Astrocyte of the hippocampus (primary cell): Measurements from ENCODE around the gene AGXT.

Experiments used
- DNase-seq: peaks from one replicate; pipeline ENCODE4 v3.0.0; 2011; ENCODE audit warnings: low read depth, low spot score

Gene AGXT

DNA sequence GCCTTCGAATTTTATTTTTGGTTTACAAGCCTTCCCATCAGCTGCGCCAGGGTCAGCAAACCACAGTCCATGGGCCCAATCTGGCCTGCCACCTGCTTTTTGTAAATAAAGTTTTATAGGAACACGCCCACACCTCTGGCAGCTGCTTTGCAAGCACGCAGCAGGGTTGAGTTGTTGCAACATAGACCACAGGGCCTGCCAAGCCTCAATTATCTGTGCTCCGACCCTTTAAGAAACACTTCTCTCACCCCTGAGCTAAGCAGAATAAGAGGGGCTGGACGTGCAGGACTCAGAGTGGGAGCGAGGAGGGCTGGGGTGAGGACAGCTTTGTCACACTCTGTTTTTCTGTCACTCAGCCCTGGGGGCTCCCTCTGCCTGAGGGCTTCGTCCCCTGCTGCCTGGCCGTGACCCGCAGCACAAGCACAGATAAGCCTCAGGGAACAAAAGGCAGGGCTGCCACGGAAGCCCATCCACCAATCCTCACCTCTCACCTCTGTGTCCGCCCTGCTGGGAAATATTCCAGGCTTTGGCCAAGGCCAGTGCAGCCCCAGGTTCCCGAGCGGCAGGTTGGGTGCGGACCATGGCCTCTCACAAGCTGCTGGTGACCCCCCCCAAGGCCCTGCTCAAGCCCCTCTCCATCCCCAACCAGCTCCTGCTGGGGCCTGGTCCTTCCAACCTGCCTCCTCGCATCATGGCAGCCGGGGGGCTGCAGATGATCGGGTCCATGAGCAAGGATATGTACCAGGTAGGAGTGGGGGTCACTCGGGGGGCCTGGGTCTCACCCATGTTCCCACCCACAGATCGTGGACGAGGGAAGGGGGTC lies at the start of gene AGXT:
Gene AGXT (plus strand): TSS at position 539 of the 823 bp plus-strand sequence. CDS start 42 bp downstream, at position 581.
- DNase-seq = no peak

DNA sequence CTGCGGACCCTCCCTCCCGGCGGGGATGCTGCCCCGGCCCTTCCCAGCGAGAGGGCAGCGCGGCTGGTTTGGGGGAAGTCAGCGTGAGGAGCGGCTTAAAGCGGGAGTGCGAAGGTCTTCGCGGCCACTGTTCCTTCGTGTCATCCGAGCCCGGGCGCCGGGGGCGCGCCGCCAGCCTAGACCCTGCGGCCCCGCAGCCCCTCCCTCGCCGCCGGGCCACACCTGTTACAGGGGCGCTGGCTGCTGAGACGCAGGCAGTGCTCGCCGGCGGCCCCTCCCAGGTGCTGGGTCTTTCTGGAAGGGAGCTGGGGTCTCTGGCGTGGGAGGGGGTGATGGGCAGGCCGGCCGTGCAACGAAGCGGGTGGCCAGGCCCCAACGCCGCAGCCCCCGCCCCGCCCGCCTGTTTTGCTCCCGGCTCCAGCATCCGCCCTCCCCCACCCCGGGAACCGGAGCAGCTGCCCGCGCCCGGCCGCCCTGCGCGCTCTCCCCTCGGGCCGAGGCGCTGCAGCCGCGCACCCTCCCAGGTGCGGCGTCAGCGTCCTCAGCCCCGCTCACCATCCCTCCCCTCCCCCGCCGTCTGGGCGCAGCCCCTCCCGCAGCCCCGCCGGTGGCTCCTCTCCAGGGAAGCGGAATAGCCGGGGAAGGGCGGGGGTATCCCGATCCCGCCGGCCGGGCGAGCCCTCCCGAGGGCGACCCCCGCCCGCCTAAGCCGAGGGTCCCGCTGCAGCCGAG lies 49.3 kb upstream of the AGXT start:
- peak; percentile 34 for DNase-seq

DNA sequence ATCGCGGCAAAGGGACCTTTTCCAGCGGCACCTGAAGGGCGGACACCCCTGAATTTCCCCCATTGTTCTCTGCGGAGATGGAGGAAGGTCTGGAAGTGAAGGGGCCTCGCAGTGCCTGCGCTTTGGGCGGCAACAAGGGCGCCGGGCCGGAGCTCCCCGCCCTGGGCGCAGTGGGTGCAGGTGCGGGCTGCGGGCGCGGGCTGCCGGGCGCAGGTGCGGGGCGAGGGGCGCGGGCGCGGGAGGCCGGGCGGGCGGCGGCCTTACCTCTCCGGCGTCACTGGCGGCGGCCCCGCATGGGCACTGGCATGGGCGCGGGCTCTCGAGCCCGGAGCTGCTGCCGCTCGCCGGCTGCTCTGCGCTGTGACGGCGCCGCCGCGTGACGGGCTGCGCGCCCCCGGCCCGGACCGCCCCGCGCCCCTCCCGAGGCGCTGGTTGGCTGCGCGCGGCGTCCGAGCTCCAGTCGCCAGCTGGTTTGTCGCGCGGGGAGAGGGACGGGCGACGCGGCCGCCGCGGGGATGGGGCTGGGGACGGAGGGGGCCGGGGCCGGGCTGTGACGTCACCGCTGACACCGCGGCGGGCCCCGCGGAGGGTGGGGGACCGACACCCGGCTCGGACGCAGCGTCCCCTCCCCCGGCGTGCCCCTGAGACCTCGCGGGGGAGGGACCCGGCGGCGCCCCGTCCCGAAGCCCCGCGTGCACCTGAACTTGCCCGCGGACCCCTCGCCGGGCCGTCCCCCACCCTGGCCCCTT lies 48.6 kb upstream of the AGXT start, which contains the start of gene KIF1A:
Gene KIF1A (minus strand): TSS at position 362 of the 749 bp plus-strand sequence. CDS start 22,467 bp downstream, outside the sequence.
- peak; percentile 63 for DNase-seq

DNA sequence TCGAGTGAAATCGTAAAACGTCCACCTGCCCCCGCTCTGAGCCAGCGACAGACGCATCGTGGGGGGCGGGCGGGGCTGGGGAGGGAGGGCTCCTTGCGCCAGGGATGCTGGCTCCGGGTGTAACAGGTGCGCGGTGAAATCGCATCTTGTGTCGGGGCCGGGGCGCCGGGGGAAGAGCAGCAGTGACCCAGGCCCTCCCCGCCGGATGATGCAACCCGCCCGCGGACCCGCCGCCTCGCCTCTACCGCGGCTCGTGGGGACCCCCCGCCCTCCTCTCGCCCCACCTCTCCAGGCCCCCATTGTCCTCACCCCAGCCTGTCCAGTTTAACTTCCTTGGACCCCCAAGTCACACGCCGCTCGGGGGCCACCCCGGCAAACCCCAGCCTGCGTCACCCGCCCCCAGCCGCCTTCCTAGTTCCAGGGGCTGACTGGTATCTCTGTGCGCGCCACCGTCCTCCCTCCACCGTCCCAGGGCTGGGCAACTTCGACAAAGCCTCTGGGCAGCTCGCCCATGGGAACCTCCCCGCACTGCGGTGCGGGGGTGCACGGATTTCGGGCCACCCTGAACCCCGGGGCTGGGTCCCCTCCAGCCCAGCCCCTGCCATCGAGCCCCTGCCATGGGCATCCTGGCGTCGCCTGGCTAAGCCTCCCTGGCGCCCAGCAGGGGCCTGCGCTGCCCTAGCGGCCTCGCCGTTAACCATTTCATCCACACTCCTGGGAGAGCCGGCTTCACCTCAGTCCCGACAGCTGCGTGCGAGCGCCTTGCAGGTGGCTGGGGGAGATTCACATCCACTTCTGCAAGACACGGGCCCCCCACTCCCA lies 47.8 kb upstream of the AGXT start:
- DNase-seq = peak; percentile 45

DNA sequence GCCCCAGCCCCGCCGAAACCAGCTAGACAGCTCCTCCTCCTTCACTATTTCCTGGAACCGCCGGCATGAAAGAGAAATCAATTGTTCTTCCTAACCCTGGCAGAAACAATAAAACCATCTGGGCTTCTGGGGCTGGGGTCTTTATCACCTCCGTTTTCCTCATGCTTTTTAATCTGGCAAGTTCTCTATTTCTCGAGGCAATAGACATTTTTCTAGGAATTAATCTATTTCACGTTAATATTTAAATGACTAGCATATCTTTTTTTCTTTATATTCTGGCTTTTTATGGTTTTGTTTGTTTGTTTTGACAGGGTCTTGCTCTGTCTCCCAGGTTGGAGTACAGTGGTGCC lies 47.2 kb upstream of the AGXT start:
- no peak for DNase-seq

DNA sequence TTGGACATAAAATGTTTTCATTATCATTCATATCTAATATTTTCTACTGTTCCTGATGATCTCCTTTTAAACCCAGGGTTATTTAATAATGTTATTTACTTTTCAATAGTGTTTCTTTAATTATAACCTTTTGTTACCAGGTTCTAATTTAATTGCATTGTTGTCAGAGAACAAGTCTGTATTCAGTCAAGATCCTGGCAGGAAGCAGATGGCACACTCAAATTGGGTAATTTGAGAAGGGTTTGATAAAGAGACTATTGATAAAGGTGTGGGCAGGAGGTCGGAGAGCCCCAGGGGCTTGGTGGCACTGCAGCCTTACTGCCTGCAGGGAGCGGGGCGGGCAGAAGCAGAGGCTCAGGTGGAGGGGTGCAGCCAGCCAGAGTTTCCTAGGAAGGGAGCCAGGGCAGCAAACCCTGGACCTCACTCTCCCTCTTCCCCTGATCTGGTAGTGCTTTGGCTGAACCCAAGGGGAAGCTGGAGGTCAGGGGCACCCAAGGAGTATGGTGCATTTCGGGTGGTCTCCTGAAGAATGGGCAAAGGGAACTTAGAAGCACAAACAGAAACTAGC lies 46.3 kb upstream of the AGXT start:
- DNase-seq = no peak

DNA sequence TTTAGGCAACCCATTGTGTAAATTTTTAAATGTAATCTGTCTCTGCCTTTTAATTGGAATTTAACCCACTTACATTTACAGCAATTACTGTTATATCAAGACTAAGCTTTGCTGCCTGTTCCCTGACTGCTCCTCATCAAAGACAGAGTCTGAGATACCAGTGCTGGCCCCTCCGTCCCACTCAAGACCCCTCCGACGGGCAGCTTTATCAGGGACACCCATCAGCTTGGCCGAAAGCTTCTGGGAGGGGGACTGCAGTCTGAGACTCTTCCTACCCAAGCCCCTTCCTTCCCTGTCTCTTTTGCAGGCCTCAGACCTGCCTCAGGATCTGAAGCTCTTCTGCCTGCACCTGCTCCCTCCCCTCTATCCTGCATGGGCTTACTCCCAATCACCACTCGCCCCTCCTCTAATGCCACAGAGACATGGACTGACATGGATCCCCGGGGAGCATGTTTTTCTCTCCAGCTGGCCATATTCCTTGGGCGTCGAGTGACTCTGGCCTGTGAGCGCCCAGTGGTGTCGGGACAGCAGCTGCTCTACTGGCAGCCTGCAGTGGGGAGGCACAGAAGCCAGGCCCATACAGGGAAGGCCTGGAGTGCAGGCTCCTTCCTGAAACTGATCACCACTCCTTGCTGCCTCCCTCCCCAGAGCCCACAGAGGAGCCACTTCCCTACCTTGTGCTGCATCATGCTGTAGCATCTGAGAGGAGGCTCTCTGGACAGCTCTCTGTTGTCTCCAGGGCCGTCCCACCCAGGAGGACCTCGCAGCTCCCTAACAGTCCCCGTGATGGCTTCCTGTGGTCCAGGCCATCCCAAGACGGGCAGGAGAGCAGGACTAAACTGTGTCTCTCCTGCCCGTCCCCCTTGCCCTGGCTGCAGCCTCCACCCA lies 44.9 kb upstream of the AGXT start:
- DNase-seq = no peak

DNA sequence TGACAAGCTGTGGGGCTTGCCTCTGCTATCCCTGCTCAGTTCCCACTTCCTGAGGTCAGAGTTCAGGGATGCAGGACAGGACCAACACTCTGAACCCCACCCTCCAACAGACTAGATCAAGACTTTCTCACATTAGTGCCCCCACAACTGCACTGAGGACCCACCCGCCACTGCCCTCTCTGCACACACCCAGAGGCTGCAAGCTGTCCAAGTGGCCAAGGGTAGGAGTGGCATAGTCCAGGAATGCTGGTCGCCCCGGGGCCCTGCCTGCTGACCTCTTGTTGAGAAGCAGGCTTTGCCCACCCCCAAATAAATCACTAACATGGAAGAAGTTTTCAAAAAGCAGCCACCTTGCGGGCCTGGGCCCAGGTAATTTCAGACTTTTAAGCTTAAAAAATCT lies 43.1 kb upstream of the AGXT start:
- DNase-seq = no peak

DNA sequence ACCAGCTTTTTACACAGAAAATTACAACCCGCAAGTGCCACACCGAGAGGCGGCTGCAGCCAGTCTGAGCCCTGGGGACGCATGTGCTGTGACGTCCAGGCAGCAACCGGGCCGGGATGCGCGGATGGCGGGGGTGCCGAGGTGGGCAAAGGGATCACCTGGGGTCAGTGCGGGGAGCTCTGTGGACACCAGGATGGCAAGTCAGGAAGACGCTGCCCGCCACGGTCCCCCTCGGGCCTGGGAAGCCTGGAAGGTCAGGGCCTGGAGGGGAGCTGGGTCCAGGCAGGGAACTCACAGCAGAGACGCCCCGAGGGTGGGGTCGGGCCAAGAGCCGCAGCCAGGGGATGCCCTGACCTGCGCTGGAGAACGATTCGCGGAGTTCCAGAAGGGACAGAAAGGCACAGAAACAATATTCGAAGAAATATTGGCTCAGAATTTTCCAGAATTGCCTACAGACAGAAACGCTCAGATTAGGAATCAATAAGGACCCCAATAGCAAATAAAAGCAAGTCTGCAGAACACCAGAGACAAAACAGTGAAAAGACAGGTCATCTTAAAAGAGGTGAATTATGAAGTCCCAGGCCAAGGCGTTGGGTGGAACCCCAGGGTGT lies 36.9 kb upstream of the AGXT start:
- no peak for DNase-seq

DNA sequence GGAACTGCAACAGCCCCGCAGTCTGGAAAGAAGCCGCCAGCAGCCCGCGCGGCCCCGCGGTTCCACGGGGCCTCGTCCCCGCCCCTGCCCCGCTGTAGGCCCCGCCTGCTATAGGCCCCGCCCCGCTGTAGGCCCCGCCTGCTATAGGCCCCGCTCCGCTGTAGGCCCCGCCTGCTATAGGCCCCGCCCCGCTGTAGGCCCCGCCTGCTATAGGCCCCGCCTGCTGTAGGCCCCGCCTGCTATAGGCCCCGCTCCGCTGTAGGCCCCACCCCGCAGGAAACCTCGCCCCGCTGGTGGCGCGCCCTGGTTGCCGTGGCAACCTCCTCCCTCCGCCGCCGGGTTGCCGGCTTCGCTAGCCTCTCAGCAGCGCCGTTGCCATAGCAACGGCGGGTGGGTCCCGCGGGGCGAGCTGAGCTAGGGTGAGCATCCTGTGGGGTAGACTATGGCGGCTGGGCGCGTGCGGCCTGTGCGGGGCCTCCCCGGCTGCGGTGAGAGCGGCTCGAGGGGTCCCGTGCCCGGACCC lies 36.4 kb upstream of the AGXT start:
- peak; percentile 96 for DNase-seq

DNA sequence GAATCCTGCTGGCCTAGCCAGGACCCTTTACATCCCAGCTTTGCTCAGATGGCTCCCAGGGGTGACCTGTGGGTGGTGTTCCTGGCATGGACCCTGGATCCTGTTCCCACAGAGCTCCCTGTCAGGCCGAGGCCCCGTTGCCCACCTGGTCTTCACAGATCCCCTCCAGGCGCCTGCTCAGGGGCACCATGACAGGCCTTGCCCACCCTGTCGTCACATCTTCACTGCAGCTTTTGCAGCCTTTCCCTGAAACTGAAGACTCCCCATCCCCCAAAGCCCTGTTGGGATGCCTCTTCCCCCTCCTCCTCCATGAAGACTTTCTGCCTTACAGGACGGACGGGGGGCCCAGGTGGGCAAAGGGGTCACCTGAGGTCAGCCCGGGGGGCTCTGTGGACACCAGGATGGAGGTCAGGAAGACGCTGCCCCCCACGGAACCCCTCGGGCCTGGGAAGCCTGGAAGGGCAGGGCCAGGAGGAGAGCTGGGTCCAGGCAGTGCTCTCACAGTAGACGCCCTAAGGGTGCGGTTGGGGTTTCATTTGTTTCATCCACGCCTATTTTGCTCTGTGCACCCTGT lies 35.6 kb upstream of the AGXT start:
- DNase-seq = no peak

DNA sequence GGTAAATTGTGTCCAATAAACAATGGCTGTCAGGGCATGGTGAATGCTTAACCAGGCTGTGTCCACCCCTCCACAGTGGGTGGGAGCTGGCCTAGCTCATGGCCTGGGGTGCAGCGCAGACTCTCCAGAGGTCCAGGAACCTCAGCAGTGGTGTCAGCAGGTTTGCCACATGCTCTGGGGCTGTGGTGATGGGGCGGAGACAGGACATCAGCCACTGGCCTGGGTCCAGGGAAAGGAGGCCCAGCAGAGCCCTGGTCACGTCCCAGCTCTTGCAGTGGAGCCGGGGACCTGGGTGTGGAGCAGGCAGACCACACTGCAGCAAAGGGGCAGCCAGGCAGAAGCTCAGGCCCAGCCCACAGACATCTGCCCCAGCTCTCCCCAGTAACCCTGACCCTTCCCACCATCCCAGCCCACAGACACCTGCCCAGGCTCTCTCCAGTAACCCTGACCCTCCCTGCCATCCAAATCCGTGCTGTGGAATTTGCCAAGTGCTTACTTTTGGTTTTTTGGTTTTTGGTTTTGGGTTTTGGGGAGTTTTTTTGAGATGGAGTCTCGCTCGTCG lies 34.8 kb upstream of the AGXT start:
- DNase-seq = no peak

DNA sequence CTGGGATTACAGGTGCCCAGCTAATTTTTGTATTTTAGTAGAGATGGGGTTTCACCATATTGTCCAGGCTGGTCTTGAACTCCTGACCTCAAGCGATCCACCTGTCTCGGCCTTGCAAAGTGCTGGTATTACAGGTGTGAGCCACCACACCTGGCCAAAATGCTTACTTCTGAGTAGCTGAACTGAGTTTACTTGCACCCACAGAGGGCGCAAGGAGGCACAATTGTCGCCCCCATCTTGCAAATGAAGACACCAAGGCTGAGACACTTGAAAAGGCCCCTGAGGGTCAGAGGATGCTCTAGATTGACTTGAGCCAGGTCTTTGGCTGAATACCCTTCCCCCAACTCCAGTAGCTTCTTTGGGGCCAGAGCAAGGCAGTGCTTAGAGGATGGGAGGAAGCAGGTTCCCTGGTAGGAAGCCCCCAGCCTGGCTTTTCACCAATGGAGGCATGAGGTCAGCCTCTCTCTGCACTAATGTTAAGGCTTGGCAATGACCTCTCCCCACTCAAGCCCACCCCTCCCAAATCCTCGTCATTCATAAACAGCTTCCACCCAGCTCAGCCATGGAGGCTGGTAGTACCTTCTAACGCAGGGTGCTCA lies 34.1 kb upstream of the AGXT start:
- DNase-seq = no peak

DNA sequence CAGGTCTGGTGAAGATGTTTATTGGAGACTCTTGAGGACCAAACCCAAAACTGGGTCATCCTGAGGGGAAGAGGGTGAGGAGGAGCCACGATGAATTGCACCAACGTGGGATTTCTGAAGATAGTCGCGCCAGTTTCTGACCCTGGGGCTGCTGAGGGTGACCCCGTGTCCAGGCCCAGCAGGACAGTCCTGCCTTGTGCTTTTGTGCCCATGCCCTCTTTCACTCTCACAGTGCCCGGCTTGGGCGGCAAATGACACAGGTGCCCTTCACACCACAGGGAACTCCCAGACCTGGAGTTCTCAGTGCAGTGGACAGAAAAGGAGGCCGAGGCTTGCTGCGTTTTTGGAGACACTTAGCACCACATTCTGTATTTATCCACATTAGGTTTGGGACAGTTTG lies 33.1 kb upstream of the AGXT start:
- no peak for DNase-seq

DNA sequence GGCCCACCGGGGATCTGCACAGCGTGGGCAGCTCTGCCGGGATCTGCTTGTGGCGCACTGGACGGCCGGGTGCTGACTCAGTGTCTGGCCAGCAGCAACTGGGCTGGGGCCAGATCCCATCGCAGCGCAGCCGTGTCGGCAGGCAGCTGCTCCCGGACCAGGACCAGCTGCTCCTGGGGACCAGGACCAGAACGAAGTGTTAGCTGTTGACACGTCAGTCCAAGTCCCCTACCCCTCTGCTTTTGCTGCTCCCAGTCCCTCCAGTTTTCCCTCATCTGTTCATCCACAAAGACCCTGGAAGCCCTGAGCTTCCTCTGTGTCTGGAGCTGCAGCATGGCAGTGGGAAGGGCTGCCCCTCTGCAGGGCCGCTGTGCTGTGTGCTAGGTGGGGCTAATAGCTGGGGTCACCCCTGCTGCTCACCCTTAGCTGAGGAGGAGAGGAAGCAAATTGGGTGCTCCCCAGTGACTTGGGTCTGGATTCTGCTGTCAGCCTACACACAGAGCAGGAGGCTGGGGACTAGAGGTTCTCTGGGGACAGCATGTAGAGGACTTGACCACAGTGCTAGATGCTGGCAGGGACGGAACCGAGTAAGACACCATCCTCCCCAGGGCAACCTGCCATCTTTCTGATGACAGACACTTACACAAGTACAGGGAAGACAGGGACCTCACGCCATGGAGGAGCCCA lies 31.7 kb upstream of the AGXT start:
- peak; percentile 70 for DNase-seq

DNA sequence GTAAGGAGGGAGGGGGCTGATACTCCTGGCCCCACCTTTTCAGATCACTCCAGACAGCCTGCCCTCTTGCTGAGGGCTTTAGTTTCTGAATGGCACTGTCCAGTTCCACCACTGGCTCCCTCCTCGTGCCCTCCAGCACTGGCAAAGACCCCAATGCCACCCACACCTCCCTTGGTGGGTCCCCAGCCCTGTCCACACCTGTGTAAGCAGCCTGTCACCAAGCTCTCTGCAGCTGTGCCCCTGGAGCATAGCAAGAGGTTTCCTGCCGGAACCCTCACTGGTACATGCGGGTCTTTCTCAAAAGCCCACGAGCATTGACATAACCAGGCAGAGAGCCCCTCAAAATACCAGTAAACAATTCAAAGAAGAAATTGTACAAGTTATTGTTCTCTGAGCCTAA lies 31.0 kb upstream of the AGXT start:
- DNase-seq = no peak
